OCI-LY1 (cell line): Measurements from ENCODE around the gene FYN.

Experiments
- H2AFZ ChIP-seq: fragments of 200-600 bp; sonication (generic), shearing (Covaris generic); 2 replicates; pipeline ENCODE4 v1.6.0; 2014; ENCODE audit warnings: antibody characterized with exemption, mild to moderate bottlenecking, low read length
- H3F3A ChIP-seq: fragments of 200-600 bp; sonication (generic), shearing (Covaris generic); 2 replicates; pipeline ENCODE4 v1.6.0; 2014; ENCODE audit warnings: mild to moderate bottlenecking, antibody characterized with exemption, low read length, moderate library complexity; ENCODE audit not compliant: insufficient read depth
- H3K27ac ChIP-seq: fragments of 200-600 bp; sonication (generic); 2 replicates; pipeline ENCODE4 v1.5.1; 2014; ENCODE audit warnings: low read length, mixed run types, mild to moderate bottlenecking, low read depth; ENCODE audit not compliant: poor library complexity, severe bottlenecking
- H3K27me3 ChIP-seq: fragments of 200-600 bp; sonication (generic); 2 replicates; pipeline ENCODE4 v1.6.0; 2014; ENCODE audit warnings: antibody characterized with exemption, mild to moderate bottlenecking, low read length, moderate library complexity; ENCODE audit not compliant: insufficient read depth
- H3K36me3 ChIP-seq: fragments of 200-600 bp; sonication (generic); 2 replicates; pipeline ENCODE4 v1.6.1; 2014; ENCODE audit warnings: mild to moderate bottlenecking, antibody characterized with exemption, low read length, moderate library complexity, mixed read lengths; ENCODE audit not compliant: insufficient read depth
- H3K4me1 ChIP-seq: fragments of 200-600 bp; sonication (generic); 2 replicates; pipeline ENCODE4 v1.5.1; 2014; ENCODE audit warnings: mild to moderate bottlenecking, low read length, moderate library complexity; ENCODE audit not compliant: insufficient read depth, severe bottlenecking
- H3K4me2 ChIP-seq: fragments of 200-600 bp; sonication (generic), shearing (Covaris generic); 2 replicates; pipeline ENCODE4 v1.6.1; 2014; ENCODE audit warnings: low read length
- H3K4me3 ChIP-seq: fragments of 200-600 bp; sonication (generic); 2 replicates; pipeline ENCODE4 v1.5.1; 2014; ENCODE audit warnings: low read length, low read depth, mild to moderate bottlenecking, mixed read lengths; ENCODE audit not compliant: poor library complexity, severe bottlenecking
- H3K79me2 ChIP-seq: fragments of 200-600 bp; shearing (Covaris generic); 2 replicates; pipeline ENCODE4 v1.6.1; 2016; ENCODE audit warnings: mixed run types, low read length, mixed read lengths; ENCODE audit not compliant: insufficient read depth
- H3K9ac ChIP-seq: fragments of 200-600 bp; sonication (generic), shearing (Covaris generic); 2 replicates; pipeline ENCODE4 v1.6.1; 2014; ENCODE audit warnings: mild to moderate bottlenecking, low read length, mixed read lengths
- H3K9me2 ChIP-seq: fragments of 200-600 bp; sonication (generic), shearing (Covaris generic); 2 replicates; pipeline ENCODE4 v1.6.1; 2014; ENCODE audit warnings: low read depth, mild to moderate bottlenecking, low read length, mixed read lengths
- H3K9me3 ChIP-seq: fragments of 200-600 bp; shearing (Covaris generic); 2 replicates; pipeline ENCODE4 v1.6.1; 2014; ENCODE audit warnings: low read length, mixed read lengths
- H4K20me1 ChIP-seq: fragments of 200-600 bp; sonication (generic), shearing (Covaris generic); 2 replicates; pipeline ENCODE4 v1.6.0; 2016; ENCODE audit warnings: mild to moderate bottlenecking, low read length; ENCODE audit not compliant: insufficient read depth
- CTCF ChIP-seq: fragments of 200-600 bp; sonication (generic), shearing (Covaris generic); IDR thresholded peaks from 2 replicates; pipeline ENCODE4 v1.5.1; 2017; ENCODE audit warnings: mild to moderate bottlenecking, antibody characterized with exemption, low read length, moderate library complexity, mixed read lengths
- EZH2 ChIP-seq: fragments of 200-600 bp; sonication (generic), shearing (Covaris generic); IDR thresholded peaks from 2 replicates; pipeline ENCODE4 v1.8.0; 2017; ENCODE audit warnings: borderline replicate concordance, mixed run types, mild to moderate bottlenecking, antibody characterized with exemption, low read length, moderate library complexity, mixed read lengths

The FYN gene

GRCh38 chr6:111794727-111795452 is 78.4 kb downstream of the FYN start:
- no peaks in the 10 kb centered on the region for H3K79me2 ChIP-seq
- H3F3A ChIP-seq: no peaks in the 10 kb centered on the region
- H3K4me3 ChIP-seq: no peak overlapping the region
- no peak overlapping the region for H3K27ac ChIP-seq
- H3K4me2 ChIP-seq: no peak overlapping the region
- no peak for TF ChIP-seq CTCF
- no peak for TF ChIP-seq EZH2
- no peak overlapping the region for H3K9ac ChIP-seq
- no peaks in the 10 kb centered on the region for H3K9me3 ChIP-seq
- no peak overlapping the region for H2AFZ ChIP-seq
- no peaks in the 10 kb centered on the region for H3K36me3 ChIP-seq
- H3K27me3 ChIP-seq: no peaks in the 10 kb centered on the region
- H4K20me1 ChIP-seq: no peaks in the 10 kb centered on the region
- no peaks in the 10 kb centered on the region for H3K4me1 ChIP-seq
- H3K9me2 ChIP-seq: no peaks in the 10 kb centered on the region

DNA sequence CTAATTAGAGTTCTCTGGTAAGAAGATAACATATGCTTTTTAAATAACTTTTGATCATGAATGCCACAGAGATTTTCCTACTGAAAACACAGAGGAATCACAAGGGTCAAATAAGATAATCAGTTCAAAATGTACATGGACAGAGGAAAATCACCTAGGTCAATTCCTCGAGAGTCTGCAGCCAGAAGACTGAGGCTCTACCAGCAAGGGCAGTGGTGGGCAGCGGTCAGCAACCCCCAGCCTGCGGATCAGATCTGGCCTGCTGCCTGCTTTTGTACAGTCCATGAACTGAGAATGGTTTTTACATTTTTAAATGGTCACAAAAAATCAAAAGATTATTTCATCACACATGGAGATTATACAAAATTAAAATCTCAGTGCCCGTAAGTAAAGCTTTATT is 79.0 kb downstream of the FYN start:
- Histone ChIP-seq H3K9ac (no peak overlapping the region), H4K20me1 (no peaks in the 10 kb centered on the region), H3K9me2 (no peaks in the 10 kb centered on the region), H2AFZ (no peak overlapping the region), H3K36me3 (no peaks in the 10 kb centered on the region), H3K9me3 (no peaks in the 10 kb centered on the region), H3K4me1 (no peaks in the 10 kb centered on the region), H3F3A (no peaks in the 10 kb centered on the region), H3K27ac (no peak overlapping the region), H3K79me2 (no peaks in the 10 kb centered on the region), H3K27me3 (no peaks in the 10 kb centered on the region), H3K4me3 (no peak overlapping the region), H3K4me2 (no peak overlapping the region)
- TF ChIP-seq EZH2: no peak
- TF ChIP-seq CTCF: no peak

DNA sequence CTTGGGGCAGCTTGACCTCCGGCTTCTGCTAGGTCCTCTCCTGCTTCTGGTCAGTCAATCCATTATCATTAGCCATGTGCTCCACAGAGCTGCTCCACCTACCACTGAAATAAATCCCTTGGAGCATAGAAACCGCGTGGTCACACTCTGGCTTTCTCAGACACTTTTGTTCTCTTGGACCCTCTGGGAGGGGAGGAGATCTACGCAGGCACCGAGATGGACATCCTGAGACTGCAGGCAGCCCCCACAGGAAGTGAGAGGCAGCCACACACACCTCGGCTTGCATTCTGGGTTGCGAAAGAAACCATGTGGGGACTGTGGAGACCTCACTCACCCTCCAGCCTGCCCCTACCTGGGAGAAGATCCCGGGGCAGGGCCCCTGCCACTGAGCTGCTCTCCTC is 79.5 kb downstream of the FYN start:
- H3K9me3 ChIP-seq: no peaks in the 10 kb centered on the region
- TF ChIP-seq EZH2: no peak
- no peak for TF ChIP-seq CTCF
- H3K4me1 ChIP-seq: no peaks in the 10 kb centered on the region
- H3K27me3 ChIP-seq: no peaks in the 10 kb centered on the region
- H3K36me3 ChIP-seq: no peaks in the 10 kb centered on the region
- H3K4me3 ChIP-seq: no peak overlapping the region
- no peak overlapping the region for H3K27ac ChIP-seq
- no peak overlapping the region for H3K9ac ChIP-seq
- H3K4me2 ChIP-seq: no peak overlapping the region
- H4K20me1 ChIP-seq: no peaks in the 10 kb centered on the region
- no peaks in the 10 kb centered on the region for H3K79me2 ChIP-seq
- no peak overlapping the region for H2AFZ ChIP-seq
- no peaks in the 10 kb centered on the region for H3F3A ChIP-seq
- no peaks in the 10 kb centered on the region for H3K9me2 ChIP-seq
